AG20443 (cell line): Measurements from ENCODE around the gene HOXC11.

Experiments used
- DNase-seq: peaks from one replicate; pipeline ENCODE4 v3.0.0; 2012; ENCODE audit warnings: low spot score, mixed read lengths

HOXC11 gene

GRCh38 chr12:53984901-53985691 is 12.2 kb downstream of the HOXC11 start, which contains the start of gene HOXC10:
HOXC10 (plus strand) TSS chr12:53985146; CDS start chr12:53985260, 114 bp downstream.
- DNase-seq, result peak; percentile 94

- DNase-seq, result no peak
Measured at GRCh38 chr12:53985692-53985993, 12.7 kb downstream of the HOXC11 start.

- no peak for DNase-seq
Measured at GRCh38 chr12:53985994-53986685, 13.2 kb downstream of the HOXC11 start.

- no peak for DNase-seq
Measured at GRCh38 chr12:53986686-53987483, 14.0 kb downstream of the HOXC11 start.

GRCh38 chr12:53987787-53988230 is 14.9 kb downstream of the HOXC11 start:
- no peak for DNase-seq

- DNase-seq, result no peak
Measured at GRCh38 chr12:53988541-53989226, 15.8 kb downstream of the HOXC11 start.

GRCh38 chr12:53989227-53990113 is 16.5 kb downstream of the HOXC11 start:
- peak; percentile 46 for DNase-seq

GRCh38 chr12:53990311-53991076 is 17.6 kb downstream of the HOXC11 start:
- DNase-seq, result no peak

GRCh38 chr12:53991077-53991460 is 18.1 kb downstream of the HOXC11 start:
- peak; percentile 69 for DNase-seq

GRCh38 chr12:53992377-53992889 is 19.5 kb downstream of the HOXC11 start:
- DNase-seq, result no peak

GRCh38 chr12:53993162-53994008 is 20.5 kb downstream of the HOXC11 start:
- DNase-seq, result no peak

GRCh38 chr12:53994009-53994263 is 21.0 kb downstream of the HOXC11 start:
- no peak for DNase-seq

GRCh38 chr12:53994264-53995001 is 21.5 kb downstream of the HOXC11 start:
- DNase-seq, result no peak

- DNase-seq, result no peak
Measured at GRCh38 chr12:53995002-53995377, 22.1 kb downstream of the HOXC11 start.

GRCh38 chr12:53995378-53996239 is 22.7 kb downstream of the HOXC11 start:
- DNase-seq, result peak; percentile 80

- DNase-seq, result no peak
Measured at GRCh38 chr12:53996240-53997203, 23.6 kb downstream of the HOXC11 start.
